ENCODE measurements around the gene ATXN10. TPM values are rescaled to one million over a fixed set of nuclear protein-coding genes. Genes with fewer than 3 reads are reported as not detected.
A peak's percentile ranks its signal among the peaks of the same experiment; 100 is the strongest.

ATXN10 gene
- total and polyA plus RNA-seq, 7 experiments from 2014 or later = 64.2 to 105 (median 76.1) TPM

GRCh38 chr22:45769569-45770210, 98.1 kb downstream of the ATXN10 start:
- Mint-ChIP-seq H3K4me1 (peaks cover 0 to 17% (median 13%) of the 10 kb centered on the region in 7 donors), H3K36me3 (peaks cover 3 to 56% (median 44%) of the 10 kb centered on the region in 5 donors), H3K9me3 (peaks cover 0 to 8% (median 0%) of the 10 kb centered on the region in 11 donors), H3K27ac (peak overlapping the region in 1 of 9 donors; percentile 54), H3K27me3 (no peaks in the 10 kb centered on the region), H3K4me3 (no peak overlapping the region)
- Histone ChIP-seq H3K27ac (ENCODE audit: low read depth, low read length) (no peak overlapping the region), H3K9me3 (ENCODE audit: control insufficient read depth in 2 of 3, low read length in 3 of 3) (no peaks in the 10 kb centered on the region), H3K27me3 (ENCODE audit: control insufficient read depth in 2 of 2, insufficient read depth in 2 of 2, low read length in 2 of 2) (no peaks in the 10 kb centered on the region), H3K4me3 (ENCODE audit: low read length) (no peak overlapping the region), H3K4me1 (ENCODE audit: control insufficient read depth in 2 of 2, insufficient read depth in 2 of 2, low read length in 2 of 2) (no peaks in the 10 kb centered on the region), H3K36me3 (ENCODE audit: control insufficient read depth in 2 of 3, insufficient read depth in 3 of 3, low read length in 3 of 3) (peaks cover 0 to 7% (median 0%) of the 10 kb centered on the region in 3 experiments)
- ATAC-seq = no peak
- DNase-seq = no peak
- intact Hi-C loops (cut with micrococcal nuclease) = no loop called here
- ChIA-PET CTCF (no interaction called here), POLR2A (no interaction called here)

GRCh38 chr22:45770506-45770905, 98.9 kb downstream of the ATXN10 start:
- H3K4me3 ChIP-seq (ENCODE audit: low read length) = no peak overlapping the region
- H3K36me3 ChIP-seq (ENCODE audit: control insufficient read depth in 2 of 3, insufficient read depth in 3 of 3, low read length in 3 of 3) = peaks cover 0 to 7% (median 0%) of the 10 kb centered on the region in 3 experiments
- DNase-seq (no peak), ATAC-seq (no peak)
- H3K9me3 Mint-ChIP-seq = peaks cover 0 to 8% (median 0%) of the 10 kb centered on the region in 11 donors
- ChIA-PET POLR2A (no interaction called here), CTCF (no interaction called here)
- no peaks in the 10 kb centered on the region for H3K9me3 ChIP-seq (ENCODE audit: control insufficient read depth in 2 of 3, low read length in 3 of 3)
- intact Hi-C loops (cut with micrococcal nuclease) = no loop called here
- no peak overlapping the region for H3K27ac ChIP-seq (ENCODE audit: low read depth, low read length)
- H3K27ac Mint-ChIP-seq = no peak overlapping the region
- no peaks in the 10 kb centered on the region for H3K27me3 Mint-ChIP-seq
- H3K4me3 Mint-ChIP-seq = no peak overlapping the region
- no peaks in the 10 kb centered on the region for H3K4me1 ChIP-seq (ENCODE audit: control insufficient read depth in 2 of 2, insufficient read depth in 2 of 2, low read length in 2 of 2)
- no peaks in the 10 kb centered on the region for H3K27me3 ChIP-seq (ENCODE audit: control insufficient read depth in 2 of 2, insufficient read depth in 2 of 2, low read length in 2 of 2)
- peaks cover 0 to 17% (median 13%) of the 10 kb centered on the region in 7 donors for H3K4me1 Mint-ChIP-seq
- peaks cover 3 to 51% (median 42%) of the 10 kb centered on the region in 5 donors for H3K36me3 Mint-ChIP-seq

DNA sequence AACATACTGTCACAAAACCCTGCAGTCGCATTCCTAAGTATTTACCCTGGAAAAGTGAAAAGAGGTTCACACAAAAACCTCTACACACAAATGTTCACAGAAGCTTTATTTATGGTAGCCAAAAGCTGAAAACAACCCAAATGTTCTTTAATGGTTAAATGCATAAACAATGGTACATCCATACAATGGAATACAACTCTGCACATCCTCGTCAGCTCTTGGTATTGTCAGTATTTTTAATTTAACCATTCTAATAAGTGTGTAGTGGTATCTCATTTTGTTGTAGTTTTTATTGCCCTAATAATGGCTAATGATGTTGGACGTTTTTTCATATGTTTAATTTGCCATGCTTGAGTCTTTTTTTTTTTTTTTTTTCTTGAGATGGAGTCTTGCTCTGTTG, 99.4 kb downstream of the ATXN10 start:
- ATAC-seq (no peak), DNase-seq (no peak)
- POLR2A ChIA-PET = no interaction called here
- Histone ChIP-seq H3K27ac (ENCODE audit: low read depth, low read length) (no peak overlapping the region), H3K27me3 (ENCODE audit: control insufficient read depth in 2 of 2, insufficient read depth in 2 of 2, low read length in 2 of 2) (no peaks in the 10 kb centered on the region), H3K4me3 (ENCODE audit: low read length) (no peak overlapping the region), H3K4me1 (ENCODE audit: control insufficient read depth in 2 of 2, insufficient read depth in 2 of 2, low read length in 2 of 2) (no peaks in the 10 kb centered on the region), H3K36me3 (ENCODE audit: control insufficient read depth in 2 of 3, insufficient read depth in 3 of 3, low read length in 3 of 3) (peaks cover 0 to 7% (median 0%) of the 10 kb centered on the region in 3 experiments), H3K9me3 (ENCODE audit: control insufficient read depth in 2 of 3, low read length in 3 of 3) (no peaks in the 10 kb centered on the region)
- H3K27ac Mint-ChIP-seq = no peak overlapping the region
- intact Hi-C loops (cut with micrococcal nuclease) = no loop called here
- no peaks in the 10 kb centered on the region for H3K27me3 Mint-ChIP-seq
- H3K36me3 Mint-ChIP-seq = peaks cover 3 to 51% (median 40%) of the 10 kb centered on the region in 5 donors
- CTCF ChIA-PET = no interaction called here
- H3K4me3 Mint-ChIP-seq = no peak overlapping the region
- H3K9me3 Mint-ChIP-seq = peaks cover 0 to 8% (median 0%) of the 10 kb centered on the region in 11 donors
- peaks cover 0 to 17% (median 13%) of the 10 kb centered on the region in 7 donors for H3K4me1 Mint-ChIP-seq

DNA sequence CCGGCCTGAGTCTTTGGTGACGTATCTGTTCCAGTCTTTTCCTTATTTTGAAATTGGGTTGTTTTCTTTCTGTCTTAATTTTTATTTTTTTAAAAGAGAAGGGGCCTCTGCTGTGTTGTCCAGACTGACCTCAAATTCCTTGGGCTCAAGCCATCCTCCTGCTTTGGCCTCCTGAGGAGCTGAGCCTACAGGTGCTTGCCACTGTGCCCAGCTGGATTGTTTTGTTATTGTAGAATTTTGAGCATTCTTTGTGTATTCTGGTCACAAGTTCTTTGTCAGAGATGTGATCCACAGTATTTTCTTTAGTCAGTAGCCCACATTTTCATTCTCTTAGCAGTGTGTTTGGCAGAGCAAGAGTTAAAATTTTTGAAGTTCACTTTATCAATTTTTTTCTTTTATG, 100.1 kb downstream of the ATXN10 start:
- Mint-ChIP-seq H3K4me1 (peaks cover 0 to 19% (median 13%) of the 10 kb centered on the region in 7 donors), H3K27ac (peak overlapping the region in 1 of 9 donors; percentile 30), H3K36me3 (peaks cover 3 to 53% (median 40%) of the 10 kb centered on the region in 5 donors), H3K27me3 (no peaks in the 10 kb centered on the region), H3K4me3 (no peak overlapping the region), H3K9me3 (peaks cover 0 to 8% (median 0%) of the 10 kb centered on the region in 11 donors)
- Histone ChIP-seq H3K27me3 (ENCODE audit: control insufficient read depth in 2 of 2, insufficient read depth in 2 of 2, low read length in 2 of 2) (no peaks in the 10 kb centered on the region), H3K4me3 (ENCODE audit: low read length) (no peak overlapping the region), H3K27ac (ENCODE audit: low read depth, low read length) (no peak overlapping the region), H3K4me1 (ENCODE audit: control insufficient read depth in 2 of 2, insufficient read depth in 2 of 2, low read length in 2 of 2) (no peaks in the 10 kb centered on the region), H3K9me3 (ENCODE audit: control insufficient read depth in 2 of 3, low read length in 3 of 3) (no peaks in the 10 kb centered on the region), H3K36me3 (ENCODE audit: control insufficient read depth in 2 of 3, insufficient read depth in 3 of 3, low read length in 3 of 3) (peaks cover 0 to 7% (median 0%) of the 10 kb centered on the region in 3 experiments)
- ATAC-seq (no peak), DNase-seq (no peak)
- ChIA-PET CTCF (no interaction called here), POLR2A (no interaction called here)
- intact Hi-C loops (cut with micrococcal nuclease) = no loop called here

DNA sequence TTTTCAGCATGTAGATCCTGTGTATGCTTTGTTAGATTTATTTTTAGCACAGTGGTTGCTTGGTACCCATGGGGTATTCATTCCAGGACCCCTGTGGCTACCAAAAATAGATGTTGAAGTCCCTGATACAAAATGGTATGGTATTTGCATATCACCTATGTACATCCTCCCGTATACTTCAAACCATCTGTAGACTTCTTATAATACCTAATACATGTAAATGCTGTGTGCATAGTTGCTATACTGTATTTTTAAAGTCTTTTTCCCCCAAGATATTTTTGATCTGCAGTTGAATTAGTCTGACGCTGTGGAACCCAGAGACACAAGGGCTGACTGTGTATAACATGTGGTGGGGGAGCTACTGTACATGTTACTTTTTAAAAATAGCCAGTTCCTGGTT, 101.1 kb downstream of the ATXN10 start:
- H3K4me3 Mint-ChIP-seq = no peak overlapping the region
- peaks cover 0 to 19% (median 13%) of the 10 kb centered on the region in 7 donors for H3K4me1 Mint-ChIP-seq
- peaks cover 5 to 59% (median 36%) of the 10 kb centered on the region in 5 donors for H3K36me3 Mint-ChIP-seq
- ChIA-PET POLR2A (no interaction called here), CTCF (no interaction called here)
- intact Hi-C loops (cut with micrococcal nuclease) = no loop called here
- peaks cover 0 to 8% (median 0%) of the 10 kb centered on the region in 11 donors for H3K9me3 Mint-ChIP-seq
- no peaks in the 10 kb centered on the region for H3K27me3 ChIP-seq (ENCODE audit: control insufficient read depth in 2 of 2, insufficient read depth in 2 of 2, low read length in 2 of 2)
- H3K9me3 ChIP-seq (ENCODE audit: control insufficient read depth in 2 of 3, low read length in 3 of 3) = no peaks in the 10 kb centered on the region
- H3K4me3 ChIP-seq (ENCODE audit: low read length) = no peak overlapping the region
- no peaks in the 10 kb centered on the region for H3K27me3 Mint-ChIP-seq
- no peaks in the 10 kb centered on the region for H3K4me1 ChIP-seq (ENCODE audit: control insufficient read depth in 2 of 2, insufficient read depth in 2 of 2, low read length in 2 of 2)
- no peak overlapping the region for H3K27ac ChIP-seq (ENCODE audit: low read depth, low read length)
- H3K27ac Mint-ChIP-seq = no peak overlapping the region
- H3K36me3 ChIP-seq (ENCODE audit: control insufficient read depth in 2 of 3, insufficient read depth in 3 of 3, low read length in 3 of 3) = peaks cover 0 to 7% (median 0%) of the 10 kb centered on the region in 3 experiments
- DNase-seq (no peak), ATAC-seq (no peak)

DNA sequence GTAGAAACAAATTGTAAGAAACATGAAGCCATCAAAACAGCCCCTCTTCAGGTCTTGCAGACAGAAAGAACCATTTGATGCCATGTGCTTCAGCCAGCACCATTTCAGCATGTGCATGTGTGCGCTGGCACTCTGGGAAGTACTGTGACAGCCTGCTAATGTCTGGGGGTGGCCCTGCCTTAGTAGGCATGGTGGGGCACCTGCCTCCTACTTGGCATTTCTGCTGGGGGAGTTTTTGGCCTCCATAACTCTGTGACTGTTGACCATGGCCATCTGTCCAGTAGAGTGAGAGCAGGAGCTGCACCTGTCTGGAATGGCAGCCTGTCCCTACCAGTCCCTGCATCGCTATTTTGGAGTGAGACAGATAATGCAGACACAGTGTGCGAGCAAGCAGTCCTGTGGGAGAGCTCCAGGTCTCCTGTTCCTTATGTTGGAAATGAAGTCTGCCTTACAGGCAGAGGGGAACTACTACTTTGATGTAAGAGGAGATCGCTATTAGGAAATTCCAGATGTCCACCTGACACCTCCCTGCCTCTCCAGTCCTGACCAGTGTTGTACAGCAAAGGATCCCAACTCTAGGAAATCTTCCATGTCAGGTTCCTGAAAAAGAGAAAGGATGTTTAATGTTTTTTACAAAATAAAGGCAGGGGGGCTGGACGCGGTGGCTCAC, 102.5 kb downstream of the ATXN10 start:
- ChIA-PET CTCF (no interaction called here), POLR2A (no interaction called here)
- H3K27ac Mint-ChIP-seq = no peak overlapping the region
- H3K36me3 Mint-ChIP-seq = peaks cover 5 to 53% (median 30%) of the 10 kb centered on the region in 5 donors
- ATAC-seq = no peak
- intact Hi-C loops (cut with micrococcal nuclease) = no loop called here
- H3K9me3 ChIP-seq (ENCODE audit: control insufficient read depth in 2 of 3, low read length in 3 of 3) = no peaks in the 10 kb centered on the region
- H3K36me3 ChIP-seq (ENCODE audit: control insufficient read depth in 2 of 3, insufficient read depth in 3 of 3, low read length in 3 of 3) = peaks cover 0 to 7% (median 0%) of the 10 kb centered on the region in 3 experiments
- no peak overlapping the region for H3K4me3 ChIP-seq (ENCODE audit: low read length)
- peaks cover 0 to 4% (median 0%) of the 10 kb centered on the region in 11 donors for H3K9me3 Mint-ChIP-seq
- H3K27me3 ChIP-seq (ENCODE audit: control insufficient read depth in 2 of 2, insufficient read depth in 2 of 2, low read length in 2 of 2) = no peaks in the 10 kb centered on the region
- H3K27me3 Mint-ChIP-seq = no peaks in the 10 kb centered on the region
- no peak overlapping the region for H3K27ac ChIP-seq (ENCODE audit: low read depth, low read length)
- peaks cover 0 to 22% (median 9%) of the 10 kb centered on the region in 7 donors for H3K4me1 Mint-ChIP-seq
- H3K4me1 ChIP-seq (ENCODE audit: control insufficient read depth in 2 of 2, insufficient read depth in 2 of 2, low read length in 2 of 2) = no peaks in the 10 kb centered on the region
- no peak overlapping the region for H3K4me3 Mint-ChIP-seq
- no peak for DNase-seq

All from naive thymus-derived CD4-positive, alpha-beta T cell (primary cell).